Uterus (tissue), 2 donors: ENCODE measurements around the gene MINK1.

Experiments used
- POLR2A ChIP-seq, 2 donors: fragments of 450-650 bp; IDR thresholded peaks; one replicate each; pipeline ENCODE4 v1.6.1; 2016; ENCODE audit warnings: antibody characterized with exemption in 2 of 2, mild to moderate bottlenecking in 1 of 2, moderate library complexity in 1 of 2
- TF ChIP-seq, protein P1 (sequence below), 4 experiments: fragments of 200-600 bp in 2 of 4; fragments of 450-650 bp in 2 of 4; sonication (generic) in 2 of 4; IDR thresholded peaks; one replicate each; pipeline ENCODE4 v1.5.1; 2016 to 2019; ENCODE audit warnings: antibody characterized with exemption in 4 of 4, mild to moderate bottlenecking in 2 of 4, moderate library complexity in 1 of 4

DNA sequence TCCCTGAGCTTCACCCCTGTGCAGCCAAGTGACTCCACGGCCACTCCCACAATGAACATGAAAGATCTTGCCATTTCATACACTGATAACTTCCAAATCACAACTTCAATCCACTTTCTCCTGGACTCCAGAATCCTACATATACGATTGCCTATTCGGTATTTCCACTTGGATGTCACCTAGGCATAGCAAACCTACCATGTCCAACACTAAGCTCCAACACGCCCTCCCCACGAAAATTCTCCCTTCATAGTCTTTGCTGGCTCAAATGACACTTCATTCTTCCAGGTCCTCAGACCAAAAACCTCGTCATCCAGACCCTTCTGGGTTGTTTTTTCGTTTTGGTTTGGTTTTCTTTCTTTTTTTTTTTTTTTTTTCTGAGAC, 42.4 kb upstream of the MINK1 start:
- TF ChIP-seq, protein P1, sequence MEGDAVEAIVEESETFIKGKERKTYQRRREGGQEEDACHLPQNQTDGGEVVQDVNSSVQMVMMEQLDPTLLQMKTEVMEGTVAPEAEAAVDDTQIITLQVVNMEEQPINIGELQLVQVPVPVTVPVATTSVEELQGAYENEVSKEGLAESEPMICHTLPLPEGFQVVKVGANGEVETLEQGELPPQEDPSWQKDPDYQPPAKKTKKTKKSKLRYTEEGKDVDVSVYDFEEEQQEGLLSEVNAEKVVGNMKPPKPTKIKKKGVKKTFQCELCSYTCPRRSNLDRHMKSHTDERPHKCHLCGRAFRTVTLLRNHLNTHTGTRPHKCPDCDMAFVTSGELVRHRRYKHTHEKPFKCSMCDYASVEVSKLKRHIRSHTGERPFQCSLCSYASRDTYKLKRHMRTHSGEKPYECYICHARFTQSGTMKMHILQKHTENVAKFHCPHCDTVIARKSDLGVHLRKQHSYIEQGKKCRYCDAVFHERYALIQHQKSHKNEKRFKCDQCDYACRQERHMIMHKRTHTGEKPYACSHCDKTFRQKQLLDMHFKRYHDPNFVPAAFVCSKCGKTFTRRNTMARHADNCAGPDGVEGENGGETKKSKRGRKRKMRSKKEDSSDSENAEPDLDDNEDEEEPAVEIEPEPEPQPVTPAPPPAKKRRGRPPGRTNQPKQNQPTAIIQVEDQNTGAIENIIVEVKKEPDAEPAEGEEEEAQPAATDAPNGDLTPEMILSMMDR (IDR thresholded peaks at IDR 0.05) = no peak
- TF ChIP-seq POLR2A (IDR thresholded peaks at IDR 0.05) = no peak
